ENCODE data around the gene PCK1.

The PCK1 gene

DNA sequence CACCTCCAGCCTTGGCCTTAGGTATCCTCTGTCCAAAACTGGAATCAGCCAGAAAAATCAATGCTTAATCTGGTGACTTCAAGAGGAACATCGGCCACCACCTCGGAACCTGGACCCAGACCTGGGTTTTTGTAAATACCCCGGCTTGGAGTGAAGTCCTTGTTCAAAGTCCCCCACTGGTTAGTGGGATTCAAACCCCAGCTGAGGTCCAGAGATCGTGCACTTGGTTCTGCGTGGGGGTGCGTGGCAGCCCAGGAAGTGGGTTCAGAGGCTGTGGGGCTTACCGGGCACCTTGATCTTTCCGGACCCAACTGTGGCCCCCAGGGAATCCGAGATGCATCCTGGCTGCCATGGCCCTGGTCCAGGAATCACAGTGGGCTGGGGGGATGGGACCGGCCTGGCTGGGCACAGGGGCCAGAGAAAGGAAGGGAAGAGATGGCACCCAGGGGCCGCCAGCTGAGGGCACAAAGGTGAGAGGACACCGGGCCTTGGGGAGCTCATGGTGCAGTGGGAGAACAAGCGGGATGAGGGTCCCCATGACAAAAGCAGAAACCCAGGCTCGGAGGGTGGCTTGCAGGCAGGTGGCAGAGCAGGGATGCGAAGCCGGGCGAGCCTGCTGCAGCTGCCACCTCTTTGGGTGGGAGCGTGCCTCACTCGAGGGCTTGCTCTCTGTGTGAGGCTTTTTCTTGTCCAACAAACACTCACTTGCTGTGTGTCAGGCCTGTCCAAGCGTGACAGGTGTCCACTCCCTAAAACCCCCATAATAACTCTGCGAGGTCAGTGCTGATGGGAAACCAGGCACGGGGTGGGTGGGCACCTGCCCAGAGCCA, 31.6 kb downstream of the PCK1 start:
- Histone ChIP-seq H3K9ac (ENCODE audit: low read length) (no peak overlapping the region), H3K27me3 (replicated peaks; ENCODE audit: control insufficient read depth, insufficient read depth, low read length) (peaks cover 50% of the 10 kb centered on the region), H3K4me1 (ENCODE audit: control insufficient read depth, insufficient read depth, low read length) (no peaks in the 10 kb centered on the region), H3K36me3 (ENCODE audit: control insufficient read depth, insufficient read depth, low read length, severe bottlenecking) (no peaks in the 10 kb centered on the region), H3K9me3 (ENCODE audit: control insufficient read depth, low read length) (peaks cover 8% of the 10 kb centered on the region), H3K4me3 (ENCODE audit: low read length) (no peak overlapping the region)
- no peak for DNase-seq (ENCODE audit: low read depth)

DNA sequence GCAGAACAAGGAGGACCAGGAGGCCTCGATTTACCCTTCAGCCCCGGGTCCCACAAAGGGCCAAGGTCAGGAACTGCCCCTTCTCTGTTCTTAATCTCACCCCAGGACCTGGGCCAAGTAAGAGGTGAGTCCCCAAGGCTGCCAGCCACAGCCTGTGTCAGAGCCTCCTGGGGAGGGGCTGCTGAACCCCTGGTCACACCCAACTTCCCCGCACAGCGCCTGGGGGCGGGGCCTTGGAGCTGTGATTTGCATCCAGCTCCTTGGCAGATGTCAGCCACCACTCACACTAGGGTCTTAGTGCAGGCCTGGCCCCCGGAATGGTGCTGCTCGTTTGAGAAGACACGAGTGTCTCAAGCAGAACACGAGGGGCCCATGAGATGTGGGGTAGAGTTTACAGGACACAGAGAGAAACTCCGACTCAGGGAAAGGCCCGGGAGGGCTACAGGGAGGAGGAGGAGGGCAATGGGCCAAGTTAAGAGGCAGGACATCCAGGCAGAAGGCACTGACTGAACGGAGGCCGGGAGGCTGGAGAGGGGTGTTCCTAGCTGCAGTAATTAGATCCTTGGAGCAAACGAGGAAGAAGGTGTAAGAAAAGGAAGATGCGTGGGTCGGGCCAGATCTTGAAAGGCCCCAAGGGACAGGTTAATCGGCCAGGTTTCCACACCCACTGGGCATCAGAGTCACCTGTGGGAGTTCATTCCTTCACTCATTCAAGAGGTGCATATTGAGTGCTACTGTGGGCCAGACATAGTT, 32.4 kb downstream of the PCK1 start:
- peaks cover 48% of the 10 kb centered on the region for H3K27me3 ChIP-seq (replicated peaks; ENCODE audit: control insufficient read depth, insufficient read depth, low read length)
- H3K36me3 ChIP-seq (ENCODE audit: control insufficient read depth, insufficient read depth, low read length, severe bottlenecking) = no peaks in the 10 kb centered on the region
- H3K9ac ChIP-seq (ENCODE audit: low read length) = no peak overlapping the region
- H3K4me1 ChIP-seq (ENCODE audit: control insufficient read depth, insufficient read depth, low read length) = no peaks in the 10 kb centered on the region
- DNase-seq (ENCODE audit: low read depth) = no peak
- no peak overlapping the region for H3K4me3 ChIP-seq (ENCODE audit: low read length)
- no peaks in the 10 kb centered on the region for H3K9me3 ChIP-seq (ENCODE audit: control insufficient read depth, low read length)

DNA sequence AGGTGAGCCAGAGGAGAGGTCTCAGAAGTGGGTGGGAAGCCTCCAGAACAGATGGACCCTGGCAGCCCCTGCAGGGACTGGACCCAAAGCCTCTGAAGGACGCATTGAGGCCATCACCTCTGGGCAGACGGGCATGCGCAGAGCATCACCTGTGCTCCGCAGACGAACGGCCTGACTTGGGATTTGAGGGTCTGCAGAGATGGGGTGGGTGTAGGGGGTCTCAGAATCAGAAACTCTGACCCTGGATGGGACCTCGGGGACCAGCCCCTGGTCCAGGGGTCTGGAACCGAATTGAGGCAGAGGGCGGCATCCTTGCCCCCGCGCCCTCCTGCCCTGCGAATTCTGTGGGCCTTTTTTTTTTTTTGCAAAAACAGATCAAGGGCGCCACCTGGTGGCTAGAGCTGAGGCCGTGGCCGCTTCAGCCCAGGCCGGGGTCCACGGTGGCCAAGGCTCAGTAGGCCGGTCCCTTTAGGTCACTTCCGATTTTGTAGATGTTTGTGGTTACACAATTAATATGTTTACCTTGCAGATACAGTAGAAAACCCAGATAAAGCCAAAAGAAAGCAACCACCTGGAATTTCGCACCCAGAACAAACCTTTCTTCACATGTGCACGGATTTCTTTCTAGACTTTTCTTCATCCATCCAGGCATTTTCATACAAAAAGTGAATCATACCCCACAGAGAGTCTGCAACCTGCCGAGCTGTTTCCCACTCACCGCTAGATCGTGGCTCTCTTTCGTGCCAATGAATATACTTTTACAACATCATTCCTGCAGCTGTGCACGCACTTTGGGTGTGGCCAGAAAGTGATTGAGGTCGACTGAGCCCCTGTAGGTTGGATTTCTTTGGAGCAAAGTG, 33.4 kb downstream of the PCK1 start:
- peaks cover 53% of the 10 kb centered on the region for H3K27me3 ChIP-seq (replicated peaks; ENCODE audit: control insufficient read depth, insufficient read depth, low read length)
- no peak overlapping the region for H3K9ac ChIP-seq (ENCODE audit: low read length)
- no peaks in the 10 kb centered on the region for H3K9me3 ChIP-seq (ENCODE audit: control insufficient read depth, low read length)
- peak; percentile 70 for DNase-seq (ENCODE audit: low read depth)
- H3K4me1 ChIP-seq (ENCODE audit: control insufficient read depth, insufficient read depth, low read length) = no peaks in the 10 kb centered on the region
- H3K36me3 ChIP-seq (ENCODE audit: control insufficient read depth, insufficient read depth, low read length, severe bottlenecking) = no peaks in the 10 kb centered on the region
- H3K4me3 ChIP-seq (ENCODE audit: low read length) = no peak overlapping the region

DNA sequence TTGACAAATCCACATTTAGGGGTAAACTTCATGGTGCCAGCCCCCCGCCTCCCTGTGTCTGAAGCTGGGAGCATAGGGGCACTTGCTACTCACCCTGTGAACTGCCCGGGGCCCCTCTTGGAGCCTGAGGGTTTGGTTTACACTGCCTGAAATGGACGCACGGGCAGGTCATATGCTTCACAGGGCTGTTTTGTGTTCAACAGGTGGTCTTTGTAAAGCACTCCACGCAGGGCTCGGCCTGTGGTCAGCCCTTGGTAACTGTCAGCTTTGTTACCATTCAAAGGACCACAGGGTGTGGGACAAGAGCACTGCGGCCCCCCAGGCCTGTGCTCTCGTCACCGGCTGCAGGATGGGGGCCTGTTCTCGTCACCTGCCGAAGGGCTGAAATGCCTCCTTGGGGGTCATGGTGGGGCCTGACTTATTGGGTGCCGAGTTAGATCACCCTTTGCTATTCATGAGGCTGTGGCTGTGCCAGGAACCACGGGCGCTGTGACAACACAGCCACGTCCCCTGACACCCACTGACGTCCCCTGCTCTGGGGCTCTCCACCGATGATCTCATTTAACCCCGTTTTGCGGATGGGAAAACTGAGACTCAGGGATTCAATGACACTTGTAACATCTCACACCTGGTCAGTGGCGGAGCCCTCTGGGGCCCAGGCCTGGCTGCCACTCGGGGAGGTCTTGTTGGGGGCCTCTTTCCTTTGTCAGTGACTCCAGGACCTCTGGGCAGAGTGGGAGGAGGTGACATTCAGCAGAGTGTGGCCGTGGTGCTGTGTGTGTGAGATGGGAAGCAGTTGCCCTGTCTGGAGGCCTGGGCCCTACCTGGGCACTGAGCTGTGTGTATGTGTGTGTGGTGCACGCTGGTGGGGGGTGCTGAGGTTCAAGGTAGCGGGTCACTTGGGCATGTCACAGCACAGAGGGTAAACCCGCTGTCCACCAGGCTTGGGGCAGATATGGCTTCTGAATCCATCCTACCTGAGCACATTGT, 34.4 kb downstream of the PCK1 start:
- H3K27me3 ChIP-seq (replicated peaks; ENCODE audit: control insufficient read depth, insufficient read depth, low read length) = peaks cover 48% of the 10 kb centered on the region
- no peaks in the 10 kb centered on the region for H3K36me3 ChIP-seq (ENCODE audit: control insufficient read depth, insufficient read depth, low read length, severe bottlenecking)
- H3K9me3 ChIP-seq (ENCODE audit: control insufficient read depth, low read length) = no peaks in the 10 kb centered on the region
- no peak overlapping the region for H3K4me3 ChIP-seq (ENCODE audit: low read length)
- no peak for DNase-seq (ENCODE audit: low read depth)
- no peak overlapping the region for H3K9ac ChIP-seq (ENCODE audit: low read length)
- H3K4me1 ChIP-seq (ENCODE audit: control insufficient read depth, insufficient read depth, low read length) = no peaks in the 10 kb centered on the region

DNA sequence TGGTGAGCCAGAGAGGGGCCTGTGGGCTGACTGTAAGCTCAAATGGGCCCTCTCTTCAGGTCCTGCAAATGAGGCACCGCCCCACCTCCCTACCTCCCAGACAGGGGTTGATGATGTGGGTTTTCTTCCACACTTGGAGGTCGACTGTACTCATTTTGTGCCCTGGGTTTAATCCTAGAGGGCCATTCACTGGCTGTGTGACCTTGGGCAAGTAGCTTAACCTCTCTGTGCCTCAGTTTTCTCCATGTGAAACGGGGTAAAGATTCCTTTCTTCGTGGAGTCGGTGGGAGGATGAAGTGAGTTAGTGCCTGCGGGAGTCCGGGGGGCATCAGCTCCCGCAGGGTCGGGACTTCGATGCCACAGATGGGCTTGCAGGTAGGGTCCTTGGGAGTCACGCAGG, 35.4 kb downstream of the PCK1 start:
- Histone ChIP-seq H3K36me3 (ENCODE audit: control insufficient read depth, insufficient read depth, low read length, severe bottlenecking) (no peaks in the 10 kb centered on the region), H3K4me3 (ENCODE audit: low read length) (no peak overlapping the region), H3K9ac (ENCODE audit: low read length) (no peak overlapping the region), H3K4me1 (ENCODE audit: control insufficient read depth, insufficient read depth, low read length) (no peaks in the 10 kb centered on the region), H3K9me3 (ENCODE audit: control insufficient read depth, low read length) (no peaks in the 10 kb centered on the region), H3K27me3 (replicated peaks; ENCODE audit: control insufficient read depth, insufficient read depth, low read length) (peaks cover 42% of the 10 kb centered on the region)
- no peak for DNase-seq (ENCODE audit: low read depth)

DNA sequence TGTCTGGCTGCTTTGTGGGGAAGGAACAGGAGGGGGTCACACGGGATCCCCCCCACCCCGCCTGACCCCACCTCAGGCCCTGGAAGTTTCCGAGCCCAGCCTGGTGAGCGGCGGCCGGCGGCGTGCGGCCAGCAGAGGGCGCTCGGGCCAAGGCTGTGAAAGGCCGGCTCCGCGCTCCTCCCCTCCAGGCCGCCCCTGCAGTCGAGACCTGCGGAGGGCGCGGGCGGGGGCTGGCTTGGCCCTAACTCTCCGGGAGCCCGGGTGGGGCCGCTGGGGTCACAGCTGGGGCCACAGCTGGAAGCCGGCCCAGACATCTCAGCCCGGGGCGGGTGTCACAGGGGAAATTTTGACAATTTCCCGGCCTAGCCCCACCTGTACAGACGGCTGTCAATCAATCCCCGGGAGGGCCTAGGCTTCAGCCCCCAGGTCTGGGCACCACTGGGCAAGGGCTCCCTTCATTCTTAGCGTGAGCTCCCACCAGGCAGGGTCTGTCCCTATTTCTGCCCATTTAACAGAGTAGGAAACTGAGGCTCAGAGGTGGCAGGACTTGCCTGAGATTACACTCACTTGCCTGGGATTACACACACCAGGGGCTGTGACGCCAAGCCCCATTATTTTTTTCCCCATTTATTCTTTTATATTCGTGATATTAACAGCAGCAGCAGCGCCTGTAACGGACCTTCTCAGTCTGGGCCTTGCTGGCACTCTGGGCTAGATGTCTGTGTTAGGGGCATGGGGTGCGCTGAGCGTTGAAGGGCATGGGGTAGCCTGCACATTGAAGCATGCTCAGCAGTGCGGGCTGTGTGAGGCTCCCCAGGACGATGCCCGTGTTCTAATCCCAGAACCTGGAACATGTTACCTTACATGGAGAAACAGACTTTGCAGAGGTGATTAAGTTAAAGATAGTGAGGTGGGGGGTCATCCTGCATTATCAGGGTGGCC, 36.4 kb downstream of the PCK1 start:
- H3K4me3 ChIP-seq (ENCODE audit: low read length) = no peak overlapping the region
- H3K9ac ChIP-seq (ENCODE audit: low read length) = no peak overlapping the region
- H3K4me1 ChIP-seq (ENCODE audit: control insufficient read depth, insufficient read depth, low read length) = no peaks in the 10 kb centered on the region
- no peaks in the 10 kb centered on the region for H3K9me3 ChIP-seq (ENCODE audit: control insufficient read depth, low read length)
- H3K36me3 ChIP-seq (ENCODE audit: control insufficient read depth, insufficient read depth, low read length, severe bottlenecking) = no peaks in the 10 kb centered on the region
- H3K27me3 ChIP-seq (replicated peaks; ENCODE audit: control insufficient read depth, insufficient read depth, low read length) = peaks cover 38% of the 10 kb centered on the region
- peak; percentile 80 for DNase-seq (ENCODE audit: low read depth)

DNA sequence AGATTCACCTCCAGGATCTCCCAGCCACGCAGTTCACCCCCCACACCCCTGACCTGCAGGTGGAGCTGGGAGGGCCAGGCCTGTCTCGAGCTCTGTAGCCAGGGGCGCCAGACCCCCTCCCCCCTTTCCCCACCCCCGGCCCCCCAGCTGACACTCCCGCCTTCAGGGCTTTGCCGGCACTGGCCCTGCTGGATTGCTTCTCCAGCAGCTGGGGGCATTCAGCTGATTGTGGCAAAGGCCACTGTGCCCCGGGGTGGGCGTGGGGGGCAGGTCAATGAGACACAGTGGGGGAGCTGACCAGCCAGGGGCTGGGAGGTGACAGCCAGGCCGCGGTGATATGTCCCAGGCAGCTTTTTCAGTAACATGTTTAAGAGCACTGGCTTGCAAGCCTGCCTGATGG, 37.1 kb downstream of the PCK1 start:
- Histone ChIP-seq H3K9ac (ENCODE audit: low read length) (no peak overlapping the region), H3K9me3 (ENCODE audit: control insufficient read depth, low read length) (no peaks in the 10 kb centered on the region), H3K4me3 (ENCODE audit: low read length) (no peak overlapping the region), H3K36me3 (ENCODE audit: control insufficient read depth, insufficient read depth, low read length, severe bottlenecking) (no peaks in the 10 kb centered on the region), H3K4me1 (ENCODE audit: control insufficient read depth, insufficient read depth, low read length) (no peaks in the 10 kb centered on the region), H3K27me3 (replicated peaks; ENCODE audit: control insufficient read depth, insufficient read depth, low read length) (peaks cover 32% of the 10 kb centered on the region)
- DNase-seq (ENCODE audit: low read depth) = no peak

DNA sequence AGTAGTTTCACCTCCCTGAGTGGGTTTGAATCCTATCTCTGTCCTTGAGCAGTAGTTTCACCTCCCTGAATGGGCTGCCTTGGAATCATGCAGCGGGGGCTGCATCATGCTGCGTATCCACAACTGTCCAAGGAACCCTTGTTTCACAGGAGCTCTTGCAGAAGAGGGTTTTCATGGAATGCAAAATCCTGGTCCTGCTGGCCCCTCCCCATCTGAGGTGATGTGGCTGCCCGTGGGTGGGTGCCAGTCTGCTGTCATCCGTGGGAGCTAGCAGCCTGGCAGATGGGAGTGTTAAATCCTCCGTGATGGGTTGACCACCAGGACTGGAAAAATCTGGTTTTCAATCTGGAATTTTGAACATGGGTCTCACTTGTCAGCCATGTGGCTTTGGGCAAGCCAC, 37.6 kb downstream of the PCK1 start:
- Histone ChIP-seq H3K4me3 (ENCODE audit: low read length) (no peak overlapping the region), H3K9ac (ENCODE audit: low read length) (no peak overlapping the region), H3K9me3 (ENCODE audit: control insufficient read depth, low read length) (no peaks in the 10 kb centered on the region), H3K36me3 (ENCODE audit: control insufficient read depth, insufficient read depth, low read length, severe bottlenecking) (no peaks in the 10 kb centered on the region), H3K27me3 (replicated peaks; ENCODE audit: control insufficient read depth, insufficient read depth, low read length) (peaks cover 32% of the 10 kb centered on the region), H3K4me1 (ENCODE audit: control insufficient read depth, insufficient read depth, low read length) (no peaks in the 10 kb centered on the region)
- no peak for DNase-seq (ENCODE audit: low read depth)

DNA sequence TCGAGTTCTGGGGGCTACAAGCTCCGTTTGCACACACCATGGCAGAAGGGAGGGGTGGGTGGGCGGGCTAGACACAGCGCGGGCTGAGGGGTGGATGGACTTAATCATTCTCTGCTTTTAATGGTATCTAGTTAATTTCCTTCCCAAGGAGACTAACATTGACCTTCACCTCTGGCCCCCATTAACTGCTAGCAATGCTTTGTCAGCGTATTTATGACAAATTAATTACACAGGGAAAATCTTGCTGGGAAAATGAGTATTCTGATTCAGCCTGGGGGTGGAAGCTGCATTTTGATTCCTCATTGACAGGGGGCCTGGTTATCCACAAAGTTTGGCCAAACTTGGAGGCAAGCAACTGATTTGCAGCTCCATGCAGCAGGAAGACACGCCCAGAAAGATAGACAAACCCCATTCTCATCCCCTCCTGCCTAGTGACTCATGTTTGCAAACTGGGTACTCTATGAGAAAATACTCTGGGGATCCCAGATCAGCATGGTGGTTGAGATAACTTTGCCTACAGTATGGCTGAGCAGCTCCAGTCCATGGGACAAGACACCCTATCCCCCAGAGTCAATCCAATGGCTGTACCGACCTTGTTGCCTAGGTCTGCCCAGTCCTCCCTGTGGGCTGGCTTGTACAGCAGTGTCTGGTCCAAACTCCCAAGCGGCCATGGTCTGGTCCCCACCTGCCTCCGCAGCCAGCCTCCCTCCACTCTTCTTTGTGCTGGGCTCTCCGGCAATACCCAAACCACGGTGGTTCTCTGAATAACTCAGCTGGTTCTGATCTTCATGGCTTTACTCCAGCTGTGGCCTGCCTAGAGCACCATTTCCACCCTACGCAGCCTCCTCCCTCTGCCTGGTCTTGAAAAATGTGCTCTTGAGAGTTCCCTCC, 39.7 kb downstream of the PCK1 start:
- Histone ChIP-seq H3K36me3 (ENCODE audit: control insufficient read depth, insufficient read depth, low read length, severe bottlenecking) (no peaks in the 10 kb centered on the region), H3K9me3 (ENCODE audit: control insufficient read depth, low read length) (no peaks in the 10 kb centered on the region), H3K4me3 (ENCODE audit: low read length) (no peak overlapping the region), H3K4me1 (ENCODE audit: control insufficient read depth, insufficient read depth, low read length) (no peaks in the 10 kb centered on the region), H3K9ac (ENCODE audit: low read length) (no peak overlapping the region), H3K27me3 (replicated peaks; ENCODE audit: control insufficient read depth, insufficient read depth, low read length) (peaks cover 33% of the 10 kb centered on the region)
- no peak for DNase-seq (ENCODE audit: low read depth)

Measured in adipocyte (in vitro differentiated cells).